GM12878 (cell line): ENCODE results near the gene MALT1. TPM values are rescaled to one million over a fixed set of nuclear protein-coding genes. Genes with fewer than 3 reads are reported as not detected.
A peak's percentile ranks its signal among the peaks of the same experiment; 100 is the strongest.

ENCODE experiments used
- ATAC-seq: fragments of 200-7000 bp; cut with Tn5 transposase; 3 replicates; pipeline ENCODE4 v1.9.1; 2020; ENCODE audit warnings: mild to moderate bottlenecking, moderate library complexity
- BruUV-seq: library from RNA; stranded (reverse); fragments of 400-500 nt; replicated peaks from 2 replicates; lab custom pipeline; 2021; lab: Mats Ljungman, UMichigan
- CTCF ChIA-PET: fragments of 300-600 bp; sonication (Branson Sonifier 250); formaldehyde crosslinking; extraction: SDS; loops from one replicate; lab custom pipeline; 2021; ENCODE audit warnings: inconsistent platforms; lab: Yijun Ruan, JAX
- POLR2A ChIA-PET: fragments of 350-600 bp; formaldehyde crosslinking; extraction: SDS; loops from one replicate; lab custom pipeline; 2021; ENCODE audit warnings: inconsistent platforms; lab: Charles Lee
- RAD21 ChIA-PET: fragments of 300-600 bp; sonication (Branson Sonifier 250); formaldehyde crosslinking; loops from one replicate; lab custom pipeline; 2023; ENCODE audit warnings: antibody characterized with exemption; ENCODE audit not compliant: unreplicated experiment; lab: Charles Lee
- SMC1A ChIA-PET: fragments of 300-600 bp; sonication (Branson Sonifier 250); formaldehyde crosslinking; loops from one replicate; lab custom pipeline; 2023; ENCODE audit not compliant: unreplicated experiment, uncharacterized antibody; lab: Charles Lee
- DNase-seq: peaks from one replicate; pipeline ENCODE4 v3.0.0-alpha.2; 2011; ENCODE audit warnings: low read depth, low spot score
- FAIRE-seq: peaks from 3 replicates; lab custom pipeline; 2011; peaks lifted over from hg19 to GRCh38; lab: Jason Lieb, UNC
- H2AFZ ChIP-seq: 2 replicates; pipeline ENCODE4 v1.6.0; 2011; ENCODE audit warnings: low read depth, low read length, control low read depth; ENCODE audit not compliant: control insufficient read depth
- H3K27ac ChIP-seq: 2 replicates; pipeline ENCODE4 v1.5.1; 2011; ENCODE audit warnings: control low read depth; ENCODE audit not compliant: control insufficient read depth, insufficient read depth
- H3K27me3 ChIP-seq, 2 experiments: replicated peaks in 1 of 2; 2 replicates each; pipeline versions ENCODE4 v1.6.0 to v1.6.1; 2011; ENCODE audit warnings: low read length in 1 of 2; ENCODE audit not compliant: control insufficient read depth in 2 of 2, insufficient read depth in 2 of 2
- H3K36me3 ChIP-seq, 2 experiments: 2 replicates each; pipeline ENCODE4 v1.5.1; 2011; ENCODE audit warnings: low read length in 1 of 2; ENCODE audit not compliant: control insufficient read depth in 2 of 2, insufficient read depth in 2 of 2
- H3K4me1 ChIP-seq: 2 replicates; pipeline ENCODE4 v1.6.1; 2011; ENCODE audit warnings: mild to moderate bottlenecking, low read length, moderate library complexity, mixed read lengths; ENCODE audit not compliant: control insufficient read depth, insufficient read depth
- H3K4me2 ChIP-seq: 2 replicates; pipeline ENCODE4 v1.6.0; 2011; ENCODE audit warnings: control low read depth; ENCODE audit not compliant: control insufficient read depth, insufficient read depth
- H3K4me3 ChIP-seq: fragments of 200-600 bp; sonication (generic); 2 replicates; pipeline ENCODE4 v1.5.1; 2016
- H3K79me2 ChIP-seq: 2 replicates; pipeline ENCODE4 v1.6.0; 2011; ENCODE audit warnings: low read length; ENCODE audit not compliant: control insufficient read depth, insufficient read depth
- H3K9ac ChIP-seq: 2 replicates; pipeline ENCODE4 v1.8.0; 2011; ENCODE audit warnings: low read length, control low read depth, mixed read lengths; ENCODE audit not compliant: control insufficient read depth, insufficient read depth
- H3K9me3 ChIP-seq: replicated peaks from 3 replicates; pipeline ENCODE4 v1.5.1; 2011; ENCODE audit warnings: mild to moderate bottlenecking, low read length; ENCODE audit not compliant: control insufficient read depth, insufficient read depth
- H4K20me1 ChIP-seq: 2 replicates; pipeline ENCODE4 v1.6.0; 2011; ENCODE audit not compliant: control insufficient read depth, insufficient read depth
- BACH1 ChIP-seq: fragments of 450-650 bp; IDR thresholded peaks from 2 replicates; pipeline ENCODE4 v1.6.1; 2017; ENCODE audit warnings: mild to moderate bottlenecking, borderline replicate concordance
- BCL11A ChIP-seq: IDR thresholded peaks from 2 replicates; pipeline ENCODE4 v1.6.1; 2011; ENCODE audit warnings: low read depth, low read length
- CBX5 ChIP-seq: sonication (generic); IDR thresholded peaks from 2 replicates; pipeline ENCODE4 v1.6.1; 2016; ENCODE audit warnings: low read depth, moderate library complexity, mild to moderate bottlenecking, inconsistent platforms
- CUX1 ChIP-seq: IDR thresholded peaks from 2 replicates; pipeline ENCODE4 v1.6.1; 2012; ENCODE audit warnings: improper control_type of control experiment, low read depth, low read length; ENCODE audit not compliant: insufficient replicate concordance
- JUND ChIP-seq: IDR thresholded peaks from 2 replicates; pipeline ENCODE4 v1.6.1; 2012; ENCODE audit warnings: low read depth, mild to moderate bottlenecking, low read length, improper control_type of control experiment, moderate library complexity
- KLF5 ChIP-seq: fragments of 450-650 bp; IDR thresholded peaks from 2 replicates; pipeline ENCODE4 v1.6.1; 2014; ENCODE audit warnings: mild to moderate bottlenecking; ENCODE audit not compliant: partially characterized antibody
- LARP7 ChIP-seq: fragments of 450-650 bp; IDR thresholded peaks from 2 replicates; pipeline ENCODE4 v1.6.1; 2017; ENCODE audit warnings: mild to moderate bottlenecking
- MYC ChIP-seq: IDR thresholded peaks from 2 replicates; pipeline ENCODE4 v1.6.1; 2011; ENCODE audit warnings: mild to moderate bottlenecking, low read length, moderate library complexity, inconsistent platforms; ENCODE audit not compliant: insufficient read depth, insufficient replicate concordance, insufficient read length, severe bottlenecking
- SMARCA5 ChIP-seq: fragments of 450-650 bp; IDR thresholded peaks from 2 replicates; pipeline ENCODE4 v1.6.1; 2017; ENCODE audit warnings: mild to moderate bottlenecking
- WGBS: methylation state at CpG from one replicate; pipeline ENCODE4 v1.1.6; 2016; ENCODE audit warnings: low lambda C conversion rate; ENCODE audit not compliant: insufficient replicate concordance, insufficient coverage; ENCODE audit errors: missing lambda C conversion rate; 5-methylcytosine and 5-hydroxymethylcytosine counted together
- in situ Hi-C: fragments of 300-500 bp; cut with MboI; formaldehyde crosslinking; loops from 9 replicates; pipeline ENCODE4 v1.14.3; 2018; ENCODE audit warnings: mixed read lengths
- intact Hi-C: fragments of 100-400 bp; cut with micrococcal nuclease; formaldehyde crosslinking; loops from one replicate; pipeline ENCODE4 v1.14.2; 2022; ENCODE audit not compliant: unreplicated experiment
- polyA plus RNA-seq, 11 experiments: library from polyadenylated mRNA; depleted of rRNA in 4 of 11; unstranded in 6 of 11; stranded (reverse) in 5 of 11; fragments of >200 nt; fragmentation: Nextera tagmentation in 4 of 11; fragmentation: Illumina TruSeq in 1 of 11; extraction: Ambion mirVana in 4 of 11; extraction: Trizol in 1 of 11; gene quantifications; 1 replicate in 1 of 11; 2 replicates in 10 of 11; pipeline versions ENCODE4 v1.2.1 to v1.2.3, GENCODE V29; 2011 to 2016; ENCODE audit warnings: inconsistent platforms in 2 of 11, missing spikeins in 2 of 11, low read depth in 1 of 11
- total RNA-seq, 4 experiments: library from RNA; depleted of rRNA in 3 of 4; stranded (reverse); fragments of >200 nt in 3 of 4; fragmentation: Illumina TruSeq in 1 of 4; extraction: Trizol in 1 of 4; gene quantifications; 2 replicates each; pipeline versions ENCODE4 v1.2.1 to v1.2.3, GENCODE V29; 2013 to 2021

Gene MALT1
- total and polyA plus RNA-seq, 10 of the 15 experiments (the other 5 are each of a cell fraction or from before 2014, with no cell fraction given) = 17.6 to 126 (median 45.4) TPM

DNA sequence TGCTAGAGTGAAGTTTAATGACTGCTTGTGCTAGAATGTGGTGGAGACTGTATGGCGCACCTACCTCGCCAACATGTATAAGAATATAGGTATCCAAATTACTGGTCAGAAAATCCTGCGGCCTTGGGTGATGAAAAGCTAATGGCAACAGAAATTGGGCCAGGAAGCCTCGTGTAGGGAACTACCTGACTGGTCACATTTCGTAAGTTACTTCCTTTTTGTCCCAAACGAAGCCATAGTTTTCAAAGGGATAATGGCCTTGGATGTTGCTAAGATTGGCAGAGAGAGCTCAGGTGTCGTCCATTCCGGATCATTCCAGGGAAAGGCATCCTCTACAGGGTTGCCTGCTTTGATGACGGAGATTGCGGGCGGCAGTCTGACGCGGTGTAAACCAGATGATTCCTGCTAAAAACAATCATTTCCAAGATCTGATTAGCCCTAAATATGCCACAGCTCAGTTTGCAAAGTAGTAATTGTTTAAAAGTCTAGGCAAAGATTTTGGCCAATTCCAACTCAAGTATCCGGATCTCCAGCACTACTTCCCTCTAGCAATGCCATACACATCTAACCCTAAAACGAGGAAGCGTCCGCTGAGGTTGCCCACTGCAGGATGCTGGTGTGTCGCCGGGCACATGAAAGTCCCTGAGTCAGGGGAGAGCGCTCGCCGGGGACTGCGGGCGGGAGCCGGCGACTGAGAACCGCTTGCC, 708 bp upstream of the MALT1 start (continued):
- no peak for TF ChIP-seq JUND
- peak; percentile 10 for TF ChIP-seq KLF5
- no peak for TF ChIP-seq CBX5
- no peak for TF ChIP-seq MYC
- TF ChIP-seq BACH1 = 0 out of 2 replicates have a peak, but pooled peaks have one; percentile 42
- TF ChIP-seq SMARCA5 = 0 out of 2 replicates have a peak, but pooled peaks have one; percentile 21
- peak; percentile 21; the same call in 1 of the 2 replicates for TF ChIP-seq LARP7
- no peak for TF ChIP-seq BCL11A

GRCh38 chr18:58671632-58672564, 633 bp downstream of the MALT1 start:
- BruUV-seq = no TSS peak
- intact Hi-C loops = loop anchor here (2.0 kb wide), 1 partner anchor 131 kb away; no protein-coding TSS in a partner anchor
- no peak for TF ChIP-seq CUX1

More at GRCh38 chr18:58671632-58672564, 633 bp downstream of the MALT1 start:
- RAD21 ChIA-PET = interaction anchor here (0.7 to 8.6 kb wide), 30 partner anchors 10 to 561 kb away, joined by 3 to 113 read pairs (median 4); no protein-coding TSS in a partner anchor
- ATAC-seq (peak; percentile 20), FAIRE-seq (no peak), DNase-seq (no peak)
- H3K79me2 ChIP-seq = peaks cover 71% of the 10 kb centered on the region
- in situ Hi-C loops = loop anchor here (25.0 kb wide), 1 partner anchor 1240 kb away; no protein-coding TSS in a partner anchor
- H3K27ac ChIP-seq = peak overlapping the region; percentile 92
- H3K4me1 ChIP-seq = peaks cover 13% of the 10 kb centered on the region; the same call in 1 of the 2 replicates
- H3K4me2 ChIP-seq = peak overlapping the region; percentile 71; the same call in 1 of the 2 replicates
- no peaks in the 10 kb centered on the region for H3K36me3 ChIP-seq
- CTCF ChIA-PET = interaction anchor here (0.5 to 5.5 kb wide), 19 partner anchors 9 to 583 kb away, joined by 3 to 33 read pairs (median 5); no protein-coding TSS in a partner anchor
- SMC1A ChIA-PET = interaction anchor here (0.7 to 29.9 kb wide), 21 partner anchors 10 to 135 kb away, joined by 3 to 682 read pairs (median 4); no protein-coding TSS in a partner anchor
- H3K4me3 ChIP-seq = peak overlapping the region; percentile 95
- no peaks in the 10 kb centered on the region; the same call in 1 of the 2 replicates for H4K20me1 ChIP-seq
- POLR2A ChIA-PET = interaction anchor here (0.6 to 5.6 kb wide), 18 partner anchors 10 to 1234 kb away, joined by 3 to 51 read pairs (median 8); no protein-coding TSS in a partner anchor
- H3K27me3 ChIP-seq = no peaks in the 10 kb centered on the region
- no peaks in the 10 kb centered on the region for H3K9me3 ChIP-seq
- peak overlapping the region; percentile 93 for H3K9ac ChIP-seq
- H2AFZ ChIP-seq = no peak overlapping the region
- WGBS = 2% methylated on average over 49 of the region's 64 CpGs
